Fibroblast of skin of abdomen (primary cell): ENCODE measurements around the gene ZNF664.

Source experiments
- DNase-seq: peaks from one replicate; pipeline ENCODE4 v3.0.0-alpha.2; 2013

Gene ZNF664

GRCh38 chr12:124010687-124011086, 37.7 kb downstream of the ZNF664 start:
- DNase-seq = no peak

DNA sequence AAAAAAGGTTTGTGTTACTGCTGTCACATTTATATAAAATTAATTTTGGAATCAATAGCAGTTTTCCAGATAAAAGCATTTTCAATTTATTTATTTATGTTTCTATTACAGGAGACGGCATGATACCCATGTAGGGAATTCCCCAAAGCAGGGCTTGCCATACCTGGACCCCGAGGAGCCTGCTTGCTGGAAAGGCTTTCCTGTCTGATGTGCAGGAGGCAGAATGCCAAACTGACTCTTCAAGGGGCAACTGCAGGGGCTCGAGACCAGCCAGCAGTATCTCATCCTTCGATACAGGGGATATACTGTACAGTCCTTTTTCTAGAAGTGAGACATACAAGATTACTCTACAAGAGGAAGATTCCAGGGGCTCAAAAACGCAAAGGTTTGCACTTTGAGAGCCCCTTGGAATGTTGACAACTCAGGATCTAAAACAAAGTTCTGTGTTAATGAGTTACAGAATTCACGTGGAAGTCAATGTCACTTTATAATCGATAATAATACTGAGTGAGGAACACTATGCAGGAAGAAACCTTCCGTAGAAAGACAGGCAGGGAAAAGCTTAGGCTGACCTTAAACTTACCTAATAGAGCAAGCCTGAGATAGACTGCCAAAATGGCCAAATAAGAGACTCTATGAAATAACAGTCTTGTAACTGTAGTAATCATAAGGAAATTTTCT, 38.6 kb downstream of the ZNF664 start:
- no peak for DNase-seq

DNA sequence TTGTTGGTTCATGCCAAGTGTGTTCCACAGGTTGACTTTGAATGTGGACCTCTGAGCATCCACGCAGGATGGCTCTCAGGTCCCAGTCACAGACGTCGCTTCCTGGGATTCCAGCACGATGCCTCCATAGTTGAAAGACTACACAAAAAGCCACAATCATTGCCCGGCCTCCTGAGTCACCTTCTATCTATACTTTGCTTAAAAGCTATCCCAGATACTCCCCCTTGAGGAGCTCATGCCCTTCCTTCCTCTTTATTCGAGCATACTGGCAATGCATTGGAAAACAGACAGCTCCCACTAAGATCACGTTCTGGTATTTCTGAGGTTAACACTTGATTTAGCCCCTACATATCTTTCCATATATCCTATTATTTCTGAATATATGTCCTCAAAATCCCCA, 40.1 kb downstream of the ZNF664 start:
- DNase-seq = no peak

GRCh38 chr12:124015494-124016461, 42.8 kb downstream of the ZNF664 start:
- DNase-seq = no peak

DNA sequence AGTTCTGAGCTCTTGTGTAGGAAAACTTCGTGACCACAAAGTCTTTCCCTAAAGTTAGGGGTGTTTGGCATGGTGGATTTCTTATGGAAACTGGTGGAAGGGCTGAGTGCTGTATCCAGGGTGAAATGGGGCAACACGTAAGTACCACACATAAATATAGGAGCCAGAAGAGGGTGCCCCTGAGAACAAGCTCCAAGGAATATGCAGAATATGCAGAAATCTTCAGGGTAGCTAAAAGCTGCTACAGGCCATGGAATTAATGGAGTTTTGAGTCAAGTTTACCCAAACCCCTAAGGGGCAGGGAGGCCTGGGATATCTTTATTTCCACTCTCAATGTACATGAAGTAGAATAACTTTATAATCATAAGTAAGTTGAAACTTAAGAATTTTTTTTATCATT, 44.0 kb downstream of the ZNF664 start:
- no peak for DNase-seq

- no peak for DNase-seq
Observed at GRCh38 chr12:124018539-124018938, 45.5 kb downstream of the ZNF664 start.

DNA sequence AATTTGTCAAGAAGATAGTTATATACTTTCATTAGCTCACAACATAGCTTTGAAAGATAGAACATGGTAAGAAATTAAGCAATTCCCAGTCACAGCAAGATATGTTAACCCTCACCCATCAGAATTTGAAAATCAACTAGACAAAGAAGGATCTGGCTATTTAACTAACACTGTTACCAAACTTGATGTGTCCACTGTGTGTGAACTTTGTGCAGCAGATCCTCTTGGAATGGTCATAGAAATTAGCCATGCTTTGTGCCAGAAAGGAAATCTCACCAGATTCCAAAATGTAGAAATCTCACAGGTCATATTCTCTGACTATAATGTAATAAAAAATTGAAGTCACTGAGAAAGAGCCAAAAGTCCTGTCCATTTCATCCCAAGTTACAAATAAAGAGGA, 46.1 kb downstream of the ZNF664 start:
- no peak for DNase-seq

GRCh38 chr12:124020514-124020949, 47.5 kb downstream of the ZNF664 start:
- DNase-seq = peak; percentile 46

- no peak for DNase-seq
Observed at GRCh38 chr12:124021007-124021406, 48.0 kb downstream of the ZNF664 start.

DNA sequence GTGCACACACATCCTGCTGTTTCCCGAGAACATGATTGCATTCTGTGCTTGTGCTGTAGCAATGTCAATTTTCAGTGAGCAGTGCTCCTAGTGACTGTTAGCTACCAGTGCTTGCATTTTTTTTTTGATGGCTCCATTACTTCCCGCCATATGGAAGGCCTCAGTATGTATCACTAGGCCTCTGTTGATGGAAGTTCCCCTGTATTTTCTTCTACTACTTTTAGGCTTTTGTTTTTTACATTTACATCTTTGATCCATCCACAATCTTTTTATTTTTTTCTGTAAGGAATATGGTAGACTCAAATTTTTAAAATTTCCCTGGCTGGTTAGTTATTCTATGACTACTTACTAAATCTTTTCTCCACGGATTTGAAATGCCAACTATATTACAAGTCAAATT, 49.1 kb downstream of the ZNF664 start:
- DNase-seq = no peak

- DNase-seq = no peak
Observed at GRCh38 chr12:124024263-124024678, 51.3 kb downstream of the ZNF664 start.

- DNase-seq = no peak
Observed at GRCh38 chr12:124024776-124025175, 51.8 kb downstream of the ZNF664 start.

DNA sequence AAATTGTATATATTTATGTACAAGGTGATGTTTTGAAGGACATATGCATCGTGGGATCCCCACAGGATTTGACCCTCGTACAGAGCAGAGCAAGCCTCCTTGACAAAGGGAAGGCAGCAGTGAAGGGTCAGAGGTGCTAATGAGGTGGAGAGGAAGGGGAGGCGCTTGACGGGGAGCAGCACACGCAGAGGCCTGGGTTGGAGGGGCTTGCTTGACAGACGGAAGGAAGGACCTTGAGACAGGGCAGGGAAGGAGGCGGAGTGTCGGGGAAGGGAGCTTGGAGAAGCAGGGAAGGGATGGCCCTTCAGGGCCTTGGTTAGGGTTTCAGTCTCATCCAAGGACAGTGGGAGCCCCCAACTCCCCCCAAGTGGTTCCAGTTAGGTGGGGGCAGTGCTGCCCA, 52.6 kb downstream of the ZNF664 start:
- DNase-seq = no peak

- DNase-seq = peak; percentile 76
Observed at GRCh38 chr12:124026755-124027745, 54.0 kb downstream of the ZNF664 start.

GRCh38 chr12:124027753-124028554, 54.9 kb downstream of the ZNF664 start:
- DNase-seq = no peak

DNA sequence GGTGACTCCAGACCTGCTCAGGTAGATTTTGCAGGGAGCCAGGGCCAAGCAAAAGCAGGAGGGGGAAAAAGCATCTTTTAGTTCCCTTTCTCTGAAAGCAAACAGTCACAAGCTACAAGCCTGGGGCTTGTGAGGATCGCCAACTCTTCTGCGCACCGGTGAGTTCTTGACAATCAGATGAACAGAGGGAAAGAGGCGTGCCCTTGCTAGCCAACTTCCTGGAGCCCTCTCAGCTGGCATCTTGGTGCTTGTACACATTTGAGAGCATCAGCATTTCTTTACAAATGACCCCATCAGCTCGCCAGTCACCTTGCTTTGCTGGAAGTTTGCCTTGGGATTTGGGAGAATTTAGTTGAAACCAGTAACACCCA, 55.5 kb downstream of the ZNF664 start:
- DNase-seq = no peak

DNA sequence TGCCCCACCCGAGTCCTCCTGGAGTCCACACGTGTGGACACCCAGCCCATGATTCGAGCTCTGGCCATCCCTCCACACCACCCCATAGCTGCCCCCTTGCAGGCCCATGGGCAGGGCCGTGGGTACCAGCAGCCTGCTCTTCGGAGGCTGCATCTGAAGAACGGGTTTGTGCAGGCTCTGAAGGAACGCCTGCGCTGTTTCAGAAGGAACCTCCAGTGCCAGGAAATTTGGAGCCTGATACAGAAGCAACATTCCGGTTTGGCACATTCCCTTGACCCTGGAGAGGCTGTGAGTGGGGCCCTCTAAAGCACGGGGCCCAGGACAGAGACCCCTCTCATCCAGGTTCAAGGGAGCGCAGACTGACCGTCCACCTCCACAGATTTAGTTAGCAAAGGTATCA, 57.0 kb downstream of the ZNF664 start:
- DNase-seq = no peak

- peak; percentile 90 for DNase-seq
Observed at GRCh38 chr12:124030510-124030909, 57.5 kb downstream of the ZNF664 start.

DNA sequence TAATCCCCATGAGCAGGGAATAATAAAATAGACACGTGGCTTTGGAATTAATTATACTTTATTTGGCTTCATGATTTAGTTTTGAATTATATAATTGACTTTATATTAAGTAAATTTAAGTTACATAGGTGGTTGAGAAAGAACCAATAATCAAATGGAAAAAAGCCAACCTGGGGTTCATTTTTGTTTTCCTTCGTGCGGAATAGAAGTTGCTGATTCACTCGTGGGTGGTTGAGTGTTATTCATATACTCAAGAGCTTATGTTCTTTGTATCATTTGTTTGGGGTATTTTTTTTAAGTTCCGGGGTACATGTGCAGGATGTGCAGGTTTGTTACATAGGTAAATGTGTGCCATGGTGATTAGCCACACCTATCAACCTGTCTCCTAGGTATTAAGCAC, 58.0 kb downstream of the ZNF664 start:
- DNase-seq = no peak

DNA sequence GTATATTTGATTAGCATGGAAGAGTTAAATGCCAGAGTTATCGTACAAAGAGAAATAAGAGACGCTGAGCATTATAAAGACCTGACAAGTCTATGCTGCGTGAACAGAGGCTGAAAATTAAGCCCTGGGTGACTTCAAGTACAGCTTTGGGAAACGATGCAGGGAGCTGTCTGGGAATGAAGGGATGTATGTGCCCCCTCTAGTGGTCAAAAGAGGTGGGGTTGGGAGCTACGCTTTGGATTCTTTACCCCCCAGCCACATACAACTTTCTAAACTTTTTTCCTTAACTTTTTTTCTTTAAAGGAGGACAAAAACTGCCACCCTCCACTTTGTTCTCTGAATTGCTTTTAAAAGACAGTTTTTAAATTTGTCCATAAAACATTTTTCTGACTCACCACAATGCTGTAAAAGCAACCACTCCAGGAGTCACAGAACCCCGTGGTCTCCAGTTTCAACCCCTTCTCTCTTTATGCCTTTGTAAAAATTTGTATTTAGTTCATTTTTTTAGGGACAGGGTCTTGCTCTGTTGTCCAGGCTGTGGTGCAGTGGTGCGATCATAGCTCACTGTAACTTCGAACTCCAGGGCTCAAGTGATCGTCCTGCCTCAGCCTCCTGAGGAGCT, 59.4 kb downstream of the ZNF664 start:
- DNase-seq = peak; percentile 66

DNA sequence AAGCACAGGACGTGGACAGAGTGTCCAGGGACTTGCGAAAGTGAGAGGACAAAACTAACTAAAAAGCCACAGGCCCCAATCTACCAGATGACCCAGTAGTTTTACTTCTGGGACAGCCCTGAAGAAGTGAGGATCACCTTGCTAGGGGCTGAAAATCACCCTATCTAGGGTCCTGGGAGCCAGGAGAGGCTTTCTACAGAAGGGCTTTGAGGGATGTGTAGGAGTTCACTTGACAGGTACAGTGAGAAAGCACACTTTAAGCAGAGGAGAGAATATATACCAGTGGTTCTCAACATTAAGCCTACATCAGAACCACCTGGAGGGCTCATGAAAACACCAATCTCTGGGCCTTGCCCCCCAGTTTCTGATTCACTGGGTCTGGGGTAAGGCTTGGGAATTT, 60.8 kb downstream of the ZNF664 start:
- no peak for DNase-seq
